NB4 (cell line): ENCODE measurements around the gene SPRYD4.

Experiments used
- CTCF ChIP-seq: IDR thresholded peaks from one replicate; pipeline ENCODE4 v1.5.1; 2012; ENCODE audit warnings: low read depth, low read length
- MYC ChIP-seq: IDR thresholded peaks from 2 replicates; pipeline ENCODE4 v1.6.1; 2011; ENCODE audit warnings: low read depth, low read length
- POLR2A ChIP-seq: IDR thresholded peaks from 2 replicates; pipeline ENCODE4 v1.6.1; 2011; ENCODE audit warnings: mild to moderate bottlenecking; ENCODE audit not compliant: insufficient read length; ENCODE audit errors: extremely low read depth

DNA sequence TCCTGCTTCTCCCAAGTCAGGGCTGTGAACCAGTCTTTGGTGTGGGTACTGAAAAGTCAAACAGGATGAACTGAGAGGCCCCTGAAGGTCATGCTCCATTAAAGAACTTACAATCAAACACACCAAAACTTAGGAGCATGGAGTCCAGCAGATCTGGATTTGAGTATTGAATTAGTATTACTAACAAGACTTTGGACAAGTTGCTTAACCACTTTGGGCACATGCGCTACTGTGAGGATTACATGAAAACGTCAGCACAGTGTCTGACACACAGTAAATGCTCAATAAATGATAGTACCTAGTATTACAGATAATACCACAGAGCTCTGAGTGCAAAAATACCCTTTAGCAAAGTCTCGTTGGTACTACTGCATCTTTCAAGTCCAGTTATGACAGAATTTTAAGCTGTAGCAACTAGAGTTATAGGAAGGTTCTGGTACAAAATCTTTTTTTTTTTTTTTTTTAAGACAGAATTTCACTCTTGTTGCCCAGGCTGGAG, 42.4 kb upstream of the SPRYD4 start:
- no peak for TF ChIP-seq POLR2A
- TF ChIP-seq CTCF, result no peak
- no peak for TF ChIP-seq MYC
